Large intestine (tissue), 1 donor: ENCODE data around the gene OR9G1. TPM values are rescaled to one million over a fixed set of nuclear protein-coding genes. Genes with fewer than 3 reads are reported as not detected.

Source experiments
- polyA plus RNA-seq: library from polyadenylated mRNA; unstranded; fragments of 120-200 nt; gene quantifications from one replicate; pipeline ENCODE4 v1.2.1, GENCODE V29; 2013

OR9G1 gene
- polyA plus RNA-seq, 1 donor: 0.28 TPM

Other genes starting within 250 kb of the OR9G1 start
- gene OR5M3, start 225.7 kb upstream of the OR9G1 start, polyA plus RNA-seq: not detected
- gene OR5M8, start 207.7 kb upstream of the OR9G1 start, polyA plus RNA-seq: not detected
- gene OR5M11, start 155.8 kb upstream of the OR9G1 start, polyA plus RNA-seq: not detected
- gene OR5M10, start 121.4 kb upstream of the OR9G1 start, polyA plus RNA-seq: not detected
- not detected for gene OR5M1, start 84.2 kb upstream of the OR9G1 start, polyA plus RNA-seq
- gene OR5AP2, start 56.7 kb upstream of the OR9G1 start, polyA plus RNA-seq: not detected
- gene OR5AR1, start 35.4 kb upstream of the OR9G1 start, polyA plus RNA-seq: not detected
- gene OR9G4, start 49.6 kb downstream of the OR9G1 start, polyA plus RNA-seq: not detected